Left lung (tissue), 10 donors: ENCODE data around the gene JAM3. TPM values are rescaled to one million over a fixed set of nuclear protein-coding genes. Genes with fewer than 3 reads are reported as not detected.

Experiments used
- ATAC-seq: fragments of 200-7000 bp; cut with Tn5 transposase; one replicate; pipeline ENCODE4 v1.9.1; 2020; ENCODE audit warnings: moderate library complexity
- DNase-seq, 4 donors: peaks; one replicate each; pipeline ENCODE4 v3.0.0-alpha.2; 2013 to 2020
- H3K27ac ChIP-seq, 2 donors: fragments of 200-600 bp; sonication (generic) in 1 of 2; one replicate each; pipeline versions ENCODE4 v1.5.0 to v1.8.0; 2020 to 2021
- H3K27me3 ChIP-seq, 2 donors: fragments of 200-600 bp; sonication (generic) in 1 of 2; one replicate each; pipeline versions ENCODE4 v1.5.0 to v1.8.0; 2020 to 2021
- H3K36me3 ChIP-seq, 2 donors: fragments of 200-600 bp; sonication (generic) in 1 of 2; one replicate each; pipeline versions ENCODE4 v1.5.0 to v1.8.0; 2020 to 2021
- H3K4me1 ChIP-seq, 2 donors: fragments of 200-600 bp; one replicate each; pipeline ENCODE4 v1.8.0; 2021
- H3K4me3 ChIP-seq, 2 donors: fragments of 200-600 bp; sonication (generic) in 1 of 2; one replicate each; pipeline versions ENCODE4 v1.5.0 to v1.8.0; 2020 to 2021; ENCODE audit warnings: mild to moderate bottlenecking in 1 of 2
- H3K9me3 ChIP-seq, 2 donors: fragments of 200-600 bp; sonication (generic) in 1 of 2; one replicate each; pipeline versions ENCODE4 v1.5.0 to v1.8.0; 2020 to 2021
- CTCF ChIP-seq, 2 donors: fragments of 200-600 bp; sonication (generic) in 1 of 2; IDR thresholded peaks; one replicate each; pipeline versions ENCODE4 v1.5.0 to v1.8.0; 2021; ENCODE audit warnings: antibody characterized with exemption in 2 of 2
- intact Hi-C, 2 donors: fragments of 100-400 bp; cut with DNase I; formaldehyde crosslinking; loops; one replicate each; pipeline versions ENCODE4 v1.11.2 to v1.14.2; 2022
- polyA plus RNA-seq, 6 donors: library from polyadenylated mRNA; unstranded; fragments of 120-200 nt; gene quantifications; one replicate each; pipeline ENCODE4 v1.2.1, GENCODE V29; 2013; ENCODE audit not compliant: insufficient read length in 6 of 6
- total RNA-seq, 2 donors: library from RNA; stranded (reverse); fragmentation: NEBNext Ultra II Directional; extraction: Animal tissue kit (Norgen Biotek cat#: 25700); gene quantifications; one replicate each; pipeline ENCODE4 v1.2.1, GENCODE V29; 2021
- donor health status: DM: no; HTN: yes; CAD: no.
- donor health status: DM: no; HTN: no; CAD: no.

Gene JAM3
- total and polyA plus RNA-seq, 8 donors: 29.4 to 85.4 (median 73.0) TPM

- peak; percentile 51 for ATAC-seq
- intact Hi-C loops: no loop called here
- Histone ChIP-seq H3K4me1 (peaks cover 3 to 11% of the 10 kb centered on the region in 2 donors), H3K36me3 (no peaks in the 10 kb centered on the region), H3K4me3 (no peak overlapping the region), H3K9me3 (peaks cover 0 to 2% of the 10 kb centered on the region in 2 donors), H3K27me3 (peaks cover 0 to 42% of the 10 kb centered on the region in 2 donors), H3K27ac (peak overlapping the region in 1 of 2 donors; percentile 67)
- no peak for DNase-seq
- no peak for TF ChIP-seq CTCF (IDR thresholded peaks at IDR 0.05)
Measured at GRCh38 chr11:134126217-134126822, 57.4 kb downstream of the JAM3 start.

GRCh38 chr11:134131628-134132244 lies 62.9 kb downstream of the JAM3 start:
- Histone ChIP-seq H3K9me3 (peaks cover 0 to 18% of the 10 kb centered on the region in 2 donors), H3K27me3 (peaks cover 0 to under 1% of the 10 kb centered on the region in 2 donors), H3K36me3 (no peaks in the 10 kb centered on the region), H3K4me1 (no peaks in the 10 kb centered on the region), H3K4me3 (no peak overlapping the region), H3K27ac (no peak overlapping the region)
- no peak for TF ChIP-seq CTCF (IDR thresholded peaks at IDR 0.05)
- no peak for DNase-seq
- intact Hi-C loops: no loop called here
- ATAC-seq: no peak

- intact Hi-C loops: no loop called here
- Histone ChIP-seq H3K4me3 (no peak overlapping the region), H3K27me3 (no peaks in the 10 kb centered on the region), H3K36me3 (no peaks in the 10 kb centered on the region), H3K4me1 (no peaks in the 10 kb centered on the region), H3K27ac (no peak overlapping the region), H3K9me3 (peaks cover 0 to 18% of the 10 kb centered on the region in 2 donors)
- ATAC-seq (no peak), DNase-seq (no peak)
- no peak for TF ChIP-seq CTCF (IDR thresholded peaks at IDR 0.05)
Measured at GRCh38 chr11:134132808-134133207, 63.9 kb downstream of the JAM3 start.

- H3K4me1 ChIP-seq: no peaks in the 10 kb centered on the region
- TF ChIP-seq CTCF (IDR thresholded peaks at IDR 0.05): no peak
- H3K9me3 ChIP-seq: peaks cover 0 to 18% of the 10 kb centered on the region in 2 donors
- ATAC-seq (no peak), DNase-seq (no peak)
- H3K27ac ChIP-seq: no peak overlapping the region
- intact Hi-C loops: no loop called here
- H3K27me3 ChIP-seq: no peaks in the 10 kb centered on the region
- no peaks in the 10 kb centered on the region for H3K36me3 ChIP-seq
- H3K4me3 ChIP-seq: no peak overlapping the region
Measured at GRCh38 chr11:134134167-134134566, 65.3 kb downstream of the JAM3 start.

- TF ChIP-seq CTCF (IDR thresholded peaks at IDR 0.05): no peak
- DNase-seq (no peak), ATAC-seq (no peak)
- H3K27ac ChIP-seq: no peak overlapping the region
- intact Hi-C loops: loop anchor here in 1 of 2 donors (5.0 kb wide), 1 partner anchor 86 kb away; no protein-coding TSS in a partner anchor
- H3K9me3 ChIP-seq: no peaks in the 10 kb centered on the region
- H3K27me3 ChIP-seq: no peaks in the 10 kb centered on the region
- no peaks in the 10 kb centered on the region for H3K4me1 ChIP-seq
- no peaks in the 10 kb centered on the region for H3K36me3 ChIP-seq
- H3K4me3 ChIP-seq: no peak overlapping the region
Measured at GRCh38 chr11:134138376-134138775, 69.5 kb downstream of the JAM3 start.
